Glomerular visceral epithelial cell (primary cell): ENCODE measurements around the gene NOVA2.

ENCODE experiments used
- DNase-seq: peaks from one replicate; pipeline ENCODE4 v3.0.0-alpha.2; 2016; ENCODE audit errors: extremely low spot score

NOVA2 gene, protein sequence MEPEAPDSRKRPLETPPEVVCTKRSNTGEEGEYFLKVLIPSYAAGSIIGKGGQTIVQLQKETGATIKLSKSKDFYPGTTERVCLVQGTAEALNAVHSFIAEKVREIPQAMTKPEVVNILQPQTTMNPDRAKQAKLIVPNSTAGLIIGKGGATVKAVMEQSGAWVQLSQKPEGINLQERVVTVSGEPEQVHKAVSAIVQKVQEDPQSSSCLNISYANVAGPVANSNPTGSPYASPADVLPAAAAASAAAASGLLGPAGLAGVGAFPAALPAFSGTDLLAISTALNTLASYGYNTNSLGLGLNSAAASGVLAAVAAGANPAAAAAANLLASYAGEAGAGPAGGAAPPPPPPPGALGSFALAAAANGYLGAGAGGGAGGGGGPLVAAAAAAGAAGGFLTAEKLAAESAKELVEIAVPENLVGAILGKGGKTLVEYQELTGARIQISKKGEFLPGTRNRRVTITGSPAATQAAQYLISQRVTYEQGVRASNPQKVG

GRCh38 chr19:45973553-45974338 is at the start of gene NOVA2:
Gene NOVA2, minus strand, starts transcription at chr19:45973865. Its CDS starts 514 bp downstream, at chr19:45973351.
- DNase-seq, result peak; percentile 60

- no peak for DNase-seq
These were observed 49.7 kb upstream of the NOVA2 start for GRCh38 chr19:46023311-46023779.

DNA sequence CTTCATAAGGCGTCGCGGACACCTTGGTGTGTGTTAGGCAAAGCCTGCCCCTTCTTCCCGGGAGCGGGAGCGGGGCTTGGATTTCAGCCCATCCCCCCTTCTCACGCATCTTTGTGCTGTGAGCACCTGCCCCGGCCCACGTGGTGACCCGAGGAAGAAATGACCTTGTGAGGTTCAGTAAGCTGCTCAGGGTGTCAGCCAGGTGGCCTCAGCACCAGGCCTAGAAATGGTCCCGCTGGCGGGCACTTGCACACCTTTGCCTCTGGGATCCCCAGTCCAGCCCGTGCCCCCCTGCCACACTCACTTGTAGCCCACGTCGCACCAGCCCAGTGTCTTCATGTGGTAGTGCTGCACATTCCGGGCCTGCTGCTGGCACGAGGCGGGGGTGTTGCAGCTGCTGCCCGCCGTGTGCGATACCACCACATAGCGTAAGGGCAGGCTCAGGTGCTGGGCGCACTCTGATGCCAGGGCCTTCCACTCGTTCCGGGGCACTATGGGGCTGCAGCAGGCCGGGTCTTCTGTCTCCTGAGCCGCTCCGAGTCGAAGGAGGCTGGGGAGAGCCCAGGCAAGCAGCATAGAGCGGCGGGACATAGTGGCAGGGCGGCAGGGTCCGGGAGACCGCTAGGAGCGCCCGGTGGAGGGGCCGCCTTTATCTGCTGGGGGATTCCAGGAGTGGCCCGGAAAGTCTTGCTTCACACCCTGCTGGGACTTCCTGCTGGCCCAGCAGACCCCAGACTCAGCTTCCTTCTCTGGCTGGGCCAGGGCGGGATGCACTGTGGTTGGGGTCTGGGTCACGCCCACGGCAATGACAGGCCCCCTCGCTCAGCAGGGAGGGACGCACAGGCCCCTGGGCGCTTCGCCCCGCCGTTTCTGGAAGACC is 49.0 kb upstream of the NOVA2 start, which contains the start of gene PGLYRP1:
Gene PGLYRP1, minus strand, starts transcription at position 623 of the 880 bp plus-strand sequence. Its CDS starts 32 bp downstream, at position 591.
- DNase-seq, result no peak

GRCh38 chr19:46022061-46022430 is 48.4 kb upstream of the NOVA2 start:
- DNase-seq, result no peak

DNA sequence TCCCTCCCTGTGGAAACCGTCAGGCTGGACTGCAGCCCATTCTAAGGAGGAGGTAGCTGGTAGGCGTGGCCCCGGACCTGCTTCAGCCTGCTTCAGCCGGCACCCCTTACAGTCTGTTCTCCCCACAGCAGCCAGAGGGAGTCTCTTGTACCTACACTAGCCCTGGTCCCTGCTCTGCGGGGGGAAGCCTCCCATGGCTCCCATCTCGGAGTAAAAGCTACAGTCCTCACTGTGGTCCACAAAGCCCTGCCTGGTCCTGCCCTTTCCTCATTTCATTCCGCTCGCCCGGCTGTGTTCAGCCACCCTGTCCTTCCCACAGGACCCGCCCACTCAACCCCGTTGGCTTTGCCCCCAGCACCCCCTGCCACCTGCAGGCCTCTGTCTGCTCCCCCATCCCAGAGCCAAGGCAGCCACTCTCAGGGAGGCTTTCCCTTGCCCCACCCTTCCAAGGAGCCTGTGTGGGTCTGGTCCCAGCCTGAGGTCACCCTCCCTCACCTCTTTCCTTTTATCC is 47.9 kb upstream of the NOVA2 start:
- DNase-seq, result no peak

DNA sequence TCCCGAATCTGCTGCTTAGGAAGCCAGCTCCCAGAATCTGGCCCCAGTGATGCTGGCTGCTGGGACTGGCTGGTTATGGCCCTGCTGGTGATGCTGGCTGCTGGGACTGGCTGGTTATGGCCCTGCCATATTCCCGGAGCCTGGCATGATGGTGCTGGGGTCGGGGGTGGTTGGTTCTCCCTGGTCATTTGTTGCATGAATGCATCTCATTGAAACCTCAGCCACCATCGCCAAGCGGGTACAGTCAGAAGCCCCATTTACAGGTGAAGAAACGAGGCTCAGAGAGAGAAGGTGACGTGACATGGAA is 47.1 kb upstream of the NOVA2 start:
- DNase-seq, result no peak

- DNase-seq, result no peak
These were observed 45.6 kb upstream of the NOVA2 start for GRCh38 chr19:46019270-46019669.

- no peak for DNase-seq
These were observed 45.1 kb upstream of the NOVA2 start for GRCh38 chr19:46018729-46019251.

DNA sequence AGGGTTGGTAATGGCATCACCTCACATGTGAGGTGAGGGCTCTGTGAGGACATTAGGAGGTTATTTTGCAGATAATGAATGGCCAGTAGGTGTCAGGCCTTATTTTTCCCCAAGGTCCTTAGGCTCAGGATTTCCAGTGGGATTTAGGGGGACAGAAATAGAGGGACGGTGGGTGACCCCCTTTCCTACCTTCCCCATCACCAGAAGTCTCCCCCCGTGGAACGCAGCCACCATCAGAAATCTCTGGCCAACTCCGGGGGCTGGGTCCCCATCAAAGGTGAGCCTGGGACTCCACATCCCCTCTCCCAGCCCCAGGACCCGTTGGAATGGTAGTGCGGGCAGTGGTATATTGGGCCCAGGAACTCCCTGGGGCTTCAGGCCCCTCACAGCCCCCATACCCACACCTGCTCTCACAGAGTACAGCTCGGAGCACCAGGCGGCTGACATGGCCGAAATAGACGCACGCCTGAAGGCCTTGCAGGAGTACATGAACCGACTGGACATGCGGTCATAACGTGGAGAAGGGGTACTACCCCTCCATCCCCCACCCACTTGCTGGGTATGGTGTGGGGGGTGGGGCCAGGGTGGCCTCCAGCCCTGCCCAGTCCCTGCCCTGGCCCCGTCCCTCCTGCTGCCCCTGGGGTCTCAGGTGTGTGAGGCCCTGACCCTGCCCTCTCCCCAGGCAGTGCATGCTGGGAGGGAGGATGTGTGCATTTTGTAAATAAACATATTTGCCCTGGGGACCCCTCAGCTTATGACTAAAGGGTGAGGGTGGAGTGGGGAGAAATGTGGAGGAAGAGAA is 44.4 kb upstream of the NOVA2 start:
- DNase-seq, result no peak

DNA sequence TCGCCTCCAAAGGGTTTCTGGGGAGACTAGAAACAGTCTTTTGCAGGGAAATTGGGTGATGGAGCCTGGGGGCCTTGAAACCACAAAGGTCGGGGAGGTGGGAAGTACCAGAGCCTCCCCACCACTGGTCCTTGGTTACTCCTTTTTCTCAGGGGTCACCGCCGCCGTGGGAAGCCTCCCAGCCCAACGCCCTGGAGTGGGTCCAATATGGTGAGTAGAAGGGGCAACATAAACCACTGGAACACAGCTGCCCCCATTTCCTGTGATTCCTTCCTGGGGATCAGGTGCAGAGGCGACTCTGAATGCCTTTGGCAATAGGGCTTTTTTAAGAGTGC is 43.4 kb upstream of the NOVA2 start:
- DNase-seq, result no peak

- peak; percentile 82 for DNase-seq
These were observed 42.9 kb upstream of the NOVA2 start for GRCh38 chr19:46016426-46017094.

- DNase-seq, result no peak
These were observed 42.2 kb upstream of the NOVA2 start for GRCh38 chr19:46015687-46016425.

- DNase-seq, result peak; percentile 15
These were observed 41.4 kb upstream of the NOVA2 start for GRCh38 chr19:46014941-46015686.

- no peak for DNase-seq
These were observed 40.9 kb upstream of the NOVA2 start for GRCh38 chr19:46014534-46014933.

DNA sequence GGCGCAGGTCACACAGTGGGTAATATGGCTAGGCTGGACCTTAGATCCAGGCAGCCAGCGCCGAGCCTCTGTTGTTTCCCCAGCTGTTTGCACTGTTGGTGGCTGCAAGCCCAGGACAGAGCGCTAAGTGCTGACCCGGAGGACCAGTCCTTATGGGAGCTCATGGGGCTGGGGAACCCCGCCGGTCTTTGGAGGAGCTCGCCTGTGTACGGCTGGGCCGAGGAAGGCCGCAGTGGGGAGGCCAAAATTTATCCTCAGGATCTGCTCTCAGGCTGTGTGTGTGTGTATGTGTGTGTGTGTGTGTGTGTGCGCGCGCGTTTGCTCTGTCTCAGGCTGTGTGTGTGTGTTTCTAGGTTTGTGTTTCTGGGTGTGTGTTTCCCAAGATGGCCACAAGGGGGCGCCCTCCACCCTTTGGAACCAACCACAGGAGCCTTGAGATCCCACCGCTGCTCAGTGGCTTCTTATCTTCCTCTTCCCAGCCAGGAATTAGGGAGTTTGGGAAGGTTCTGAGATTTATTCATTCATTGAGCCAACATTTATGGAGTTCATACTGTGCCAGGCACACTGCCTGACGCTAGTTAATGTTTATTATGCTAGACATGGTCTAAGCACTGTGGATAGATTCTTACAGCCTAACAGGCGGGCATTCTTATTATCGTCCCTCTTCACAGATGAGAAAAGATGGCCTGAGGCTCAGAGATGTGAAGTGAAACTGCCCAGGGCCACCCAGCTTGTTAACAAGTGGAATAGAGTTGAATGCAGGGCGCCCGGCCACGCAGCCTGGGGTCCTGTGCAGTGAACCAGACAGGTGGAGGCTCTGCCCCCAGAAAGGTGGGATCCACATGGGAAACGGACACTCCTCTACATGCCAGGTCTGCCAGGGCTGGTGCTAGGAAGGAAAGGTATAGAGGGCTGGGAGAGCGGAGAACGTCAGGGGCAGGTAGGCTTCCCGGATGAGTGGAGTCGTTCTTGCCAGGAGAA is 36.2 kb upstream of the NOVA2 start:
- peak; percentile 79 for DNase-seq

GRCh38 chr19:46006411-46006810 is 32.7 kb upstream of the NOVA2 start:
- no peak for DNase-seq

- no peak for DNase-seq
These were observed 29.1 kb upstream of the NOVA2 start for GRCh38 chr19:46002678-46003275.
